Measurements from ENCODE around the gene LRTM2.

The LRTM2 gene

GRCh38 chr12:1829306-1829900, 9.0 kb downstream of the LRTM2 start:
- no peak for DNase-seq (ENCODE audit: low read depth in 4 of 4, low spot score in 1 of 4)

- no peak for DNase-seq (ENCODE audit: low read depth in 4 of 4, low spot score in 1 of 4)
These were observed 10.1 kb downstream of the LRTM2 start for GRCh38 chr12:1830401-1830845.

- no peak for DNase-seq (ENCODE audit: low read depth in 4 of 4, low spot score in 1 of 4)
These were observed 10.9 kb downstream of the LRTM2 start for GRCh38 chr12:1830981-1831963.

GRCh38 chr12:1832801-1833595, 12.6 kb downstream of the LRTM2 start:
- DNase-seq (ENCODE audit: low read depth in 4 of 4, low spot score in 1 of 4) = no peak

- no peak for DNase-seq (ENCODE audit: low read depth in 4 of 4, low spot score in 1 of 4)
These were observed 13.2 kb downstream of the LRTM2 start for GRCh38 chr12:1833596-1834028.

GRCh38 chr12:1834186-1834925, 14.0 kb downstream of the LRTM2 start:
- no peak for DNase-seq (ENCODE audit: low read depth in 4 of 4, low spot score in 1 of 4)

GRCh38 chr12:1835211-1836131, 15.1 kb downstream of the LRTM2 start:
- no peak for DNase-seq (ENCODE audit: low read depth in 4 of 4, low spot score in 1 of 4)

GRCh38 chr12:1836241-1836803, 16.0 kb downstream of the LRTM2 start:
- no peak for DNase-seq (ENCODE audit: low read depth in 4 of 4, low spot score in 1 of 4)

- no peak for DNase-seq (ENCODE audit: low read depth in 4 of 4, low spot score in 1 of 4)
These were observed 16.6 kb downstream of the LRTM2 start for GRCh38 chr12:1836854-1837421.

- DNase-seq (ENCODE audit: low read depth in 4 of 4, low spot score in 1 of 4) = no peak
These were observed 17.3 kb downstream of the LRTM2 start for GRCh38 chr12:1837541-1838204.

- DNase-seq (ENCODE audit: low read depth in 4 of 4, low spot score in 1 of 4) = no peak
These were observed 18.0 kb downstream of the LRTM2 start for GRCh38 chr12:1838205-1838993.

GRCh38 chr12:1838994-1839365, 18.6 kb downstream of the LRTM2 start:
- no peak for DNase-seq (ENCODE audit: low read depth in 4 of 4, low spot score in 1 of 4)

- DNase-seq (ENCODE audit: low read depth in 4 of 4, low spot score in 1 of 4) = no peak
These were observed 19.1 kb downstream of the LRTM2 start for GRCh38 chr12:1839464-1839863.

GRCh38 chr12:1839956-1840951, 19.9 kb downstream of the LRTM2 start:
- no peak for DNase-seq (ENCODE audit: low read depth in 4 of 4, low spot score in 1 of 4)

- no peak for DNase-seq (ENCODE audit: low read depth in 4 of 4, low spot score in 1 of 4)
These were observed 20.6 kb downstream of the LRTM2 start for GRCh38 chr12:1840981-1841425.

- no peak for DNase-seq (ENCODE audit: low read depth in 4 of 4, low spot score in 1 of 4)
These were observed 21.3 kb downstream of the LRTM2 start for GRCh38 chr12:1841586-1842182.

Data from stimulated activated CD4-positive, alpha-beta T cell treated with anti-CD3 and anti-CD28 coated beads, Interleukin-1b, Interleukin-23, amount 100 ng/mL, for 24 hours (primary cell).